Trophoblast cell (in vitro differentiated cells and primary cell): ENCODE measurements around the gene CNDP2.
A peak's percentile ranks its signal among the peaks of the same experiment; 100 is the strongest.

Experiments
- DNase-seq, 2 donors: peaks; one replicate each; pipeline ENCODE4 v3.0.0-alpha.2; 2016
- H2AFZ ChIP-seq: 2 replicates; pipeline ENCODE4 v1.6.1; 2013; ENCODE audit warnings: low read length, moderate library complexity, mild to moderate bottlenecking; ENCODE audit not compliant: insufficient read depth, poor library complexity
- H2AK5ac ChIP-seq: 2 replicates; pipeline ENCODE4 v1.6.1; 2013; ENCODE audit warnings: mild to moderate bottlenecking, low read length
- H2BK120ac ChIP-seq: 2 replicates; pipeline ENCODE4 v1.6.1; 2013; ENCODE audit warnings: low read length, mild to moderate bottlenecking, moderate library complexity; ENCODE audit not compliant: insufficient read depth, poor library complexity
- H2BK12ac ChIP-seq: 2 replicates; pipeline ENCODE4 v1.6.1; 2013; ENCODE audit warnings: mild to moderate bottlenecking, low read length, moderate library complexity
- H2BK5ac ChIP-seq: 2 replicates; pipeline ENCODE4 v1.6.1; 2013; ENCODE audit warnings: low read length, low read depth, moderate library complexity, mild to moderate bottlenecking; ENCODE audit not compliant: poor library complexity
- H3K14ac ChIP-seq: 2 replicates; pipeline ENCODE4 v1.6.1; 2013; ENCODE audit warnings: mild to moderate bottlenecking, low read length
- H3K18ac ChIP-seq: 2 replicates; pipeline ENCODE4 v1.6.1; 2013; ENCODE audit warnings: mild to moderate bottlenecking, low read length
- H3K23ac ChIP-seq: 2 replicates; pipeline ENCODE4 v1.6.1; 2013; ENCODE audit warnings: low read length
- H3K27ac ChIP-seq: 2 replicates; pipeline ENCODE4 v1.5.1; 2013; ENCODE audit warnings: low read depth, mild to moderate bottlenecking, inconsistent platforms, low read length, moderate library complexity
- H3K27me3 ChIP-seq: 2 replicates; pipeline ENCODE4 v1.6.1; 2013; ENCODE audit warnings: inconsistent platforms, mild to moderate bottlenecking, low read length, moderate library complexity; ENCODE audit not compliant: insufficient read depth
- H3K36me3 ChIP-seq, 2 experiments: 1 replicate in 1 of 2; 2 replicates in 1 of 2; pipeline ENCODE4 v1.6.1; 2013; ENCODE audit warnings: low read length in 2 of 2, mild to moderate bottlenecking in 2 of 2, moderate library complexity in 1 of 2; ENCODE audit not compliant: insufficient read depth in 2 of 2, control insufficient read depth in 1 of 2
- H3K4ac ChIP-seq: 2 replicates; pipeline ENCODE4 v1.6.1; 2013; ENCODE audit warnings: low read depth, mild to moderate bottlenecking, low read length, moderate library complexity
- H3K4me1 ChIP-seq, 2 experiments: 1 replicate in 1 of 2; 2 replicates in 1 of 2; pipeline ENCODE4 v1.6.1; 2013; ENCODE audit warnings: low read length in 2 of 2, mild to moderate bottlenecking in 2 of 2, moderate library complexity in 1 of 2; ENCODE audit not compliant: insufficient read depth in 2 of 2, control insufficient read depth in 1 of 2
- H3K4me2 ChIP-seq: 2 replicates; pipeline ENCODE4 v1.6.1; 2013; ENCODE audit warnings: inconsistent platforms, mild to moderate bottlenecking, low read length, moderate library complexity
- H3K4me3 ChIP-seq: 2 replicates; pipeline ENCODE4 v1.5.1; 2013; ENCODE audit warnings: mild to moderate bottlenecking, low read depth, low read length, inconsistent platforms
- H3K79me1 ChIP-seq: one replicate; pipeline ENCODE4 v1.6.1; 2013; ENCODE audit warnings: low read length
- H3K79me2 ChIP-seq: 2 replicates; pipeline ENCODE4 v1.6.1; 2013; ENCODE audit warnings: low read length, mild to moderate bottlenecking; ENCODE audit not compliant: control insufficient read depth, insufficient read depth, poor library complexity
- H3K9ac ChIP-seq: 2 replicates; pipeline ENCODE4 v1.6.1; 2013; ENCODE audit warnings: mild to moderate bottlenecking, low read length
- H3K9me3 ChIP-seq: 2 replicates; pipeline ENCODE4 v1.6.1; 2013; ENCODE audit warnings: low read depth, mild to moderate bottlenecking, control low read depth, inconsistent platforms, low read length; ENCODE audit not compliant: insufficient read depth
- H4K12ac ChIP-seq: 2 replicates; pipeline ENCODE4 v1.6.1; 2013; ENCODE audit warnings: low read depth, mild to moderate bottlenecking, low read length, moderate library complexity
- H4K8ac ChIP-seq: 2 replicates; pipeline ENCODE4 v1.6.1; 2013; ENCODE audit warnings: low read depth, mild to moderate bottlenecking, low read length, moderate library complexity
- H4K91ac ChIP-seq: one replicate; pipeline ENCODE4 v1.6.1; 2013; ENCODE audit warnings: low read depth, mild to moderate bottlenecking, low read length, moderate library complexity
- WGBS: extraction: QIAGEN DNeasy Blood & Tissue Kit; methylation state at CpG from one replicate; pipeline ENCODE4 v1.1.7; 2013; ENCODE audit warnings: missing lambda C conversion rate; ENCODE audit not compliant: insufficient read length, insufficient coverage; ENCODE audit errors: extremely low coverage; 5-methylcytosine and 5-hydroxymethylcytosine counted together

The CNDP2 gene

GRCh38 chr18:74463983-74464382 lies 32.2 kb upstream of the CNDP2 start:
- Histone ChIP-seq H3K4ac (no peak overlapping the region), H2AFZ (no peak overlapping the region), H4K12ac (no peak overlapping the region), H3K36me3 (no peaks in the 10 kb centered on the region), H4K8ac (no peak overlapping the region), H3K27me3 (peaks cover 3% of the 10 kb centered on the region), H3K18ac (no peak overlapping the region), H3K79me1 (no peaks in the 10 kb centered on the region), H3K23ac (no peak overlapping the region), H2BK5ac (no peak overlapping the region), H4K91ac (no peak overlapping the region), H3K9ac (no peak overlapping the region), H3K14ac (no peak overlapping the region), H3K27ac (no peak overlapping the region), H2BK120ac (no peak overlapping the region), H2AK5ac (no peak overlapping the region), H3K4me1 (peaks cover 0 to 5% of the 10 kb centered on the region in 2 experiments), H3K4me3 (no peak overlapping the region), H3K79me2 (no peaks in the 10 kb centered on the region), H3K9me3 (no peaks in the 10 kb centered on the region), H3K4me2 (no peak overlapping the region), H2BK12ac (no peak overlapping the region)
- DNase-seq: no peak
- no CpG with 5 or more reads among the region's 1 CpG for WGBS

- no peak overlapping the region for H3K14ac ChIP-seq
- H3K36me3 ChIP-seq: no peaks in the 10 kb centered on the region
- H2BK12ac ChIP-seq: no peak overlapping the region
- DNase-seq: peak; percentile 60 to 83
- H3K23ac ChIP-seq: no peak overlapping the region
- no peak overlapping the region for H3K18ac ChIP-seq
- H3K79me1 ChIP-seq: no peaks in the 10 kb centered on the region
- H4K91ac ChIP-seq: no peak overlapping the region
- no CpG with 5 or more reads among the region's 4 CpGs for WGBS
- no peak overlapping the region for H3K9ac ChIP-seq
- H3K4me1 ChIP-seq: peaks cover 0 to 5% of the 10 kb centered on the region in 2 experiments
- H3K4me3 ChIP-seq: no peak overlapping the region
- no peak overlapping the region for H2AFZ ChIP-seq
- no peak overlapping the region for H3K4me2 ChIP-seq
- no peak overlapping the region for H4K8ac ChIP-seq
- H2BK120ac ChIP-seq: no peak overlapping the region
- H3K9me3 ChIP-seq: no peaks in the 10 kb centered on the region
- H3K79me2 ChIP-seq: no peaks in the 10 kb centered on the region
- no peak overlapping the region for H2AK5ac ChIP-seq
- H4K12ac ChIP-seq: no peak overlapping the region
- H3K4ac ChIP-seq: no peak overlapping the region
- no peak overlapping the region for H2BK5ac ChIP-seq
- H3K27ac ChIP-seq: no peak overlapping the region
- H3K27me3 ChIP-seq: no peaks in the 10 kb centered on the region
Measured at GRCh38 chr18:74465775-74466174, 30.4 kb upstream of the CNDP2 start.

- no peak overlapping the region for H4K8ac ChIP-seq
- no CpG with 5 or more reads among the region's 3 CpGs for WGBS
- no peak overlapping the region for H3K9ac ChIP-seq
- H3K18ac ChIP-seq: no peak overlapping the region
- no peak overlapping the region for H3K23ac ChIP-seq
- H3K9me3 ChIP-seq: no peaks in the 10 kb centered on the region
- DNase-seq: peak in 1 of 2 donors; percentile 35
- H4K12ac ChIP-seq: no peak overlapping the region
- no peak overlapping the region for H3K4ac ChIP-seq
- H3K27ac ChIP-seq: no peak overlapping the region
- H2BK12ac ChIP-seq: no peak overlapping the region
- peaks cover 0 to 5% of the 10 kb centered on the region in 2 experiments for H3K4me1 ChIP-seq
- H2AK5ac ChIP-seq: no peak overlapping the region
- H4K91ac ChIP-seq: no peak overlapping the region
- H3K27me3 ChIP-seq: no peaks in the 10 kb centered on the region
- no peaks in the 10 kb centered on the region for H3K79me2 ChIP-seq
- H3K36me3 ChIP-seq: no peaks in the 10 kb centered on the region
- no peak overlapping the region for H3K4me2 ChIP-seq
- no peak overlapping the region for H2AFZ ChIP-seq
- H2BK120ac ChIP-seq: no peak overlapping the region
- no peak overlapping the region for H3K4me3 ChIP-seq
- no peaks in the 10 kb centered on the region for H3K79me1 ChIP-seq
- no peak overlapping the region for H2BK5ac ChIP-seq
- no peak overlapping the region for H3K14ac ChIP-seq
Measured at GRCh38 chr18:74468547-74469061, 27.6 kb upstream of the CNDP2 start.

GRCh38 chr18:74472312-74472711 lies 23.9 kb upstream of the CNDP2 start:
- no peak overlapping the region for H3K27ac ChIP-seq
- no peak overlapping the region for H2AFZ ChIP-seq
- H3K23ac ChIP-seq: no peak overlapping the region
- no peak overlapping the region for H4K8ac ChIP-seq
- no peak overlapping the region for H2BK120ac ChIP-seq
- no peak for DNase-seq
- H3K79me2 ChIP-seq: no peaks in the 10 kb centered on the region
- no peaks in the 10 kb centered on the region for H3K27me3 ChIP-seq
- H4K91ac ChIP-seq: no peak overlapping the region
- H3K9ac ChIP-seq: no peak overlapping the region
- H3K14ac ChIP-seq: no peak overlapping the region
- H3K4me3 ChIP-seq: no peak overlapping the region
- no peak overlapping the region for H3K18ac ChIP-seq
- no peak overlapping the region for H3K4ac ChIP-seq
- H3K9me3 ChIP-seq: no peaks in the 10 kb centered on the region
- H4K12ac ChIP-seq: no peak overlapping the region
- no peaks in the 10 kb centered on the region for H3K79me1 ChIP-seq
- H2BK5ac ChIP-seq: no peak overlapping the region
- peaks cover 0 to 5% of the 10 kb centered on the region in 2 experiments for H3K4me1 ChIP-seq
- no peak overlapping the region for H2AK5ac ChIP-seq
- no peak overlapping the region for H2BK12ac ChIP-seq
- H3K36me3 ChIP-seq: no peaks in the 10 kb centered on the region
- no peak overlapping the region for H3K4me2 ChIP-seq
- no CpG with 5 or more reads among the region's 2 CpGs for WGBS
